Measurements from ENCODE around the gene PCDHA1. TPM values are rescaled to one million over a fixed set of nuclear protein-coding genes. Genes with fewer than 3 reads are reported as not detected.

Gene PCDHA1
- polyA plus RNA-seq, 1 donor (not counting 4 experiments of a cell fraction or from before 2014, with no cell fraction given): 0.03 TPM

GRCh38 chr5:141040093-141040770 lies 254.3 kb downstream of the PCDHA1 start:
- no peaks in the 10 kb centered on the region for H3K9me3 ChIP-seq (ENCODE audit: control insufficient read depth, low read depth, low read length)
- no peaks in the 10 kb centered on the region for H3K36me3 ChIP-seq (ENCODE audit: control insufficient read depth in 2 of 2, extremely low read depth in 1 of 2, insufficient read depth in 2 of 2, low read length in 2 of 2)
- H3K79me2 ChIP-seq (ENCODE audit: control insufficient read depth, insufficient read depth, low read length): no peaks in the 10 kb centered on the region
- peak overlapping the region; percentile 32 for H2AFZ ChIP-seq (ENCODE audit: control insufficient read depth, low read length)
- DNase-seq (ENCODE audit: low read depth, low spot score) (no peak), FAIRE-seq (no peak)
- no peaks in the 10 kb centered on the region for H3K27me3 ChIP-seq (ENCODE audit: control insufficient read depth, extremely low read depth, insufficient read depth, low read length)
- H3K27ac ChIP-seq (ENCODE audit: control insufficient read depth, insufficient read depth, low read length): no peak overlapping the region
- TF ChIP-seq EZH2 (IDR thresholded peaks at IDR 0.05; ENCODE audit: low read length) (no peak), CTCF (optimal IDR thresholded peaks at IDR 0.05 in 1 of 3, IDR thresholded peaks at IDR 0.05 in 1 of 3, conservative IDR thresholded peaks at IDR 0.05 in 1 of 3; ENCODE audit: extremely low read depth in 1 of 3, insufficient read depth in 2 of 3, low read length in 3 of 3) (peak in 2 of 3 experiments; percentile 55 to 61)
- no peaks in the 10 kb centered on the region for H3K4me1 ChIP-seq (ENCODE audit: control insufficient read depth, extremely low read depth, insufficient read depth, low read length)
- peak overlapping the region; percentile 35 for H3K4me2 ChIP-seq (ENCODE audit: control insufficient read depth, extremely low read depth, insufficient read depth, low read depth, low read length)
- peak overlapping the region in 2 of 3 experiments; percentile 21 to 22 for H3K4me3 ChIP-seq (ENCODE audit: control insufficient read depth in 2 of 3, extremely low read depth in 1 of 3, insufficient read depth in 2 of 3, low read depth in 1 of 3, low read length in 3 of 3)
- dilution Hi-C loops (cut with MboI; ENCODE audit: extremely low pct_ligation_motif_present, low sequenced_read_pairs): no loop called here
- H3K9ac ChIP-seq (ENCODE audit: control insufficient read depth, extremely low read depth, insufficient read depth, low read length): no peak overlapping the region
- H3K9me1 ChIP-seq (ENCODE audit: control insufficient read depth, extremely low read depth, insufficient read depth, low read length): no peaks in the 10 kb centered on the region
- H4K20me1 ChIP-seq (ENCODE audit: control insufficient read depth, extremely low read depth, insufficient read depth, low read length): no peaks in the 10 kb centered on the region

GRCh38 chr5:141040771-141041426 lies 255.0 kb downstream of the PCDHA1 start:
- TF ChIP-seq EZH2 (IDR thresholded peaks at IDR 0.05; ENCODE audit: low read length): no peak
- TF ChIP-seq CTCF (optimal IDR thresholded peaks at IDR 0.05 in 1 of 3, IDR thresholded peaks at IDR 0.05 in 1 of 3, conservative IDR thresholded peaks at IDR 0.05 in 1 of 3; ENCODE audit: extremely low read depth in 1 of 3, insufficient read depth in 2 of 3, low read length in 3 of 3): peak; percentile 50 to 64 (median 55)
- Histone ChIP-seq H3K36me3 (ENCODE audit: control insufficient read depth in 2 of 2, extremely low read depth in 1 of 2, insufficient read depth in 2 of 2, low read length in 2 of 2) (no peaks in the 10 kb centered on the region), H3K4me2 (ENCODE audit: control insufficient read depth, extremely low read depth, insufficient read depth, low read depth, low read length) (peak overlapping the region; percentile 30), H3K27ac (ENCODE audit: control insufficient read depth, insufficient read depth, low read length) (no peak overlapping the region), H3K9ac (ENCODE audit: control insufficient read depth, extremely low read depth, insufficient read depth, low read length) (no peak overlapping the region), H3K9me1 (ENCODE audit: control insufficient read depth, extremely low read depth, insufficient read depth, low read length) (no peaks in the 10 kb centered on the region), H3K4me3 (ENCODE audit: control insufficient read depth in 2 of 3, extremely low read depth in 1 of 3, insufficient read depth in 2 of 3, low read depth in 1 of 3, low read length in 3 of 3) (peak overlapping the region in 1 of 3 experiments; percentile 22), H3K79me2 (ENCODE audit: control insufficient read depth, insufficient read depth, low read length) (no peaks in the 10 kb centered on the region), H2AFZ (ENCODE audit: control insufficient read depth, low read length) (no peak overlapping the region), H4K20me1 (ENCODE audit: control insufficient read depth, extremely low read depth, insufficient read depth, low read length) (no peaks in the 10 kb centered on the region), H3K4me1 (ENCODE audit: control insufficient read depth, extremely low read depth, insufficient read depth, low read length) (no peaks in the 10 kb centered on the region), H3K9me3 (ENCODE audit: control insufficient read depth, low read depth, low read length) (no peaks in the 10 kb centered on the region), H3K27me3 (ENCODE audit: control insufficient read depth, extremely low read depth, insufficient read depth, low read length) (no peaks in the 10 kb centered on the region)
- FAIRE-seq (peak; percentile 17), DNase-seq (ENCODE audit: low read depth, low spot score) (peak; percentile 19)
- dilution Hi-C loops (cut with MboI; ENCODE audit: extremely low pct_ligation_motif_present, low sequenced_read_pairs): no loop called here
